IMR-90 (cell line): ENCODE results near the gene TRPM6. TPM values are rescaled to one million over a fixed set of nuclear protein-coding genes. Genes with fewer than 3 reads are reported as not detected.

Source experiments
- ATAC-seq: fragments of 200-7000 bp; cut with Tn5 transposase; 2 replicates; pipeline ENCODE4 v1.9.1; 2020; ENCODE audit warnings: low read depth, mild to moderate bottlenecking, moderate library complexity
- BruUV-seq: library from RNA; stranded (reverse); fragments of 400-500 nt; replicated peaks from 2 replicates; lab custom pipeline; 2021; lab: Mats Ljungman, UMichigan
- CTCF ChIA-PET: fragments of 300-600 bp; formaldehyde crosslinking; extraction: SDS; loops from one replicate; lab custom pipeline; 2021; ENCODE audit warnings: antibody characterized with exemption; lab: Yijun Ruan, JAX
- POLR2A ChIA-PET: fragments of 300-600 bp; sonication (Branson Sonifier 250); formaldehyde crosslinking; loops from one replicate; lab custom pipeline; 2022; ENCODE audit warnings: antibody characterized with exemption; ENCODE audit not compliant: unreplicated experiment; lab: Charles Lee
- DNase-seq: peaks from one replicate; pipeline ENCODE4 v3.0.0; 2013
- H2AFZ ChIP-seq: replicated peaks from 2 replicates; pipeline ENCODE3; 2013; ENCODE audit warnings: low read length, mild to moderate bottlenecking; ENCODE audit not compliant: poor library complexity
- H2AK5ac ChIP-seq: 2 replicates; pipeline ENCODE4 v1.6.1; 2013; ENCODE audit warnings: low read depth, low read length, inconsistent platforms
- H2AK9ac ChIP-seq: replicated peaks from 2 replicates; pipeline ENCODE3; 2013; ENCODE audit warnings: mild to moderate bottlenecking, low read depth, low read length, moderate library complexity; ENCODE audit not compliant: poor library complexity
- H2BK120ac ChIP-seq: 2 replicates; pipeline ENCODE4 v1.6.1; 2013; ENCODE audit warnings: low read depth, low read length, inconsistent platforms
- H2BK15ac ChIP-seq: 3 replicates; pipeline ENCODE4 v1.6.1; 2013; ENCODE audit warnings: low read depth, low read length, inconsistent platforms
- H2BK20ac ChIP-seq: 2 replicates; pipeline ENCODE4 v1.6.1; 2013; ENCODE audit warnings: low read depth, mild to moderate bottlenecking, inconsistent platforms, low read length, moderate library complexity
- H2BK5ac ChIP-seq: 2 replicates; pipeline ENCODE4 v1.6.1; 2013; ENCODE audit warnings: mild to moderate bottlenecking, low read depth, low read length, inconsistent platforms; ENCODE audit not compliant: poor library complexity, severe bottlenecking
- H3K14ac ChIP-seq: replicated peaks from 2 replicates; pipeline ENCODE4 v1.6.1; 2013; ENCODE audit warnings: low read depth, low read length, inconsistent platforms
- H3K18ac ChIP-seq: 2 replicates; pipeline ENCODE4 v1.6.1; 2013; ENCODE audit warnings: low read depth, low read length, control low read depth
- H3K23ac ChIP-seq: 2 replicates; pipeline ENCODE4 v1.6.1; 2013; ENCODE audit warnings: low read depth, low read length, inconsistent platforms
- H3K27ac ChIP-seq: 2 replicates; pipeline ENCODE4 v1.5.1; 2013; ENCODE audit warnings: mild to moderate bottlenecking, control low read depth, low read length; ENCODE audit not compliant: insufficient read depth
- H3K27me3 ChIP-seq: 2 replicates; pipeline ENCODE4 v1.6.1; 2013; ENCODE audit warnings: low read length; ENCODE audit not compliant: control insufficient read depth, insufficient read depth
- H3K36me3 ChIP-seq: 2 replicates; pipeline ENCODE4 v1.6.1; 2013; ENCODE audit warnings: low read length, mixed read lengths; ENCODE audit not compliant: control insufficient read depth, insufficient read depth
- H3K4ac ChIP-seq: 2 replicates; pipeline ENCODE4 v1.6.1; 2013; ENCODE audit warnings: low read depth, low read length, inconsistent platforms
- H3K4me1 ChIP-seq: 2 replicates; pipeline ENCODE4 v1.6.1; 2013; ENCODE audit warnings: low read length, mixed read lengths; ENCODE audit not compliant: control insufficient read depth, insufficient read depth
- H3K4me2 ChIP-seq: 2 replicates; pipeline ENCODE4 v1.6.1; 2013; ENCODE audit warnings: low read depth, mild to moderate bottlenecking, control low read depth, low read length, moderate library complexity
- H3K4me3 ChIP-seq: 2 replicates; pipeline ENCODE4 v1.5.1; 2013; ENCODE audit warnings: low read depth, mild to moderate bottlenecking, control low read depth, low read length, moderate library complexity; ENCODE audit not compliant: insufficient read depth
- H3K56ac ChIP-seq: 2 replicates; pipeline ENCODE4 v1.6.1; 2013; ENCODE audit warnings: low read length, inconsistent platforms; ENCODE audit not compliant: insufficient read depth; ENCODE audit errors: extremely low read depth
- H3K79me1 ChIP-seq, 2 experiments: 2 replicates each; pipeline ENCODE4 v1.6.1; 2013; ENCODE audit warnings: low read length in 2 of 2, inconsistent platforms in 1 of 2, low read depth in 1 of 2
- H3K9ac ChIP-seq: 2 replicates; pipeline ENCODE4 v1.6.1; 2013; ENCODE audit warnings: low read depth, low read length, control low read depth
- H3K9me1 ChIP-seq: 2 replicates; pipeline ENCODE4 v1.6.1; 2013; ENCODE audit warnings: low read length, inconsistent platforms; ENCODE audit not compliant: insufficient read depth
- H3K9me3 ChIP-seq: 2 replicates; pipeline ENCODE4 v1.6.1; 2013; ENCODE audit warnings: low read length; ENCODE audit not compliant: control insufficient read depth, insufficient read depth
- H4K20me1 ChIP-seq: 2 replicates; pipeline ENCODE4 v1.6.1; 2013; ENCODE audit warnings: low read length, inconsistent platforms; ENCODE audit not compliant: insufficient read depth
- H4K5ac ChIP-seq: 2 replicates; pipeline ENCODE4 v1.6.1; 2013; ENCODE audit warnings: mild to moderate bottlenecking, low read depth, low read length, control low read depth
- H4K8ac ChIP-seq, 2 experiments: 2 replicates each; pipeline ENCODE4 v1.6.1; 2013; ENCODE audit warnings: low read depth in 2 of 2, low read length in 2 of 2, control low read depth in 1 of 2, inconsistent platforms in 1 of 2
- H4K91ac ChIP-seq: 2 replicates; pipeline ENCODE4 v1.6.1; 2013; ENCODE audit warnings: low read depth, low read length, inconsistent platforms; ENCODE audit not compliant: insufficient read depth
- BHLHE40 ChIP-seq: fragments of 150-350 bp; IDR thresholded peaks from 2 replicates; pipeline ENCODE4 v1.6.1; 2016; ENCODE audit warnings: mild to moderate bottlenecking, low read depth, low read length
- CEBPB ChIP-seq: IDR thresholded peaks from 2 replicates; pipeline ENCODE4 v1.6.1; 2012; ENCODE audit warnings: low read depth, low read length, improper control_type of control experiment
- CHD1 ChIP-seq: IDR thresholded peaks from 2 replicates; pipeline ENCODE4 v1.6.1; 2012; ENCODE audit warnings: low read depth, low read length, improper control_type of control experiment
- FOS ChIP-seq: fragments of 150-350 bp; IDR thresholded peaks from 2 replicates; pipeline ENCODE4 v1.6.1; 2016; ENCODE audit warnings: low read depth, low read length
- RAD21 ChIP-seq: IDR thresholded peaks from 2 replicates; pipeline ENCODE4 v1.6.1; 2012; ENCODE audit warnings: low read length, improper control_type of control experiment
- SMC3 ChIP-seq: fragments of 150-350 bp; IDR thresholded peaks from 2 replicates; pipeline ENCODE4 v1.6.1; 2016; ENCODE audit warnings: low read depth, mild to moderate bottlenecking, antibody characterized with exemption, low read length, moderate library complexity
- WGBS, 2 experiments: methylation state at CpG; one replicate each; pipeline versions ENCODE4 v1.1.5 to v1.1.7; 2013; ENCODE audit warnings: missing lambda C conversion rate in 2 of 2; ENCODE audit not compliant: insufficient read length in 1 of 2; ENCODE audit errors: extremely low coverage in 2 of 2; 5-methylcytosine and 5-hydroxymethylcytosine counted together
- dilution Hi-C: fragments of 300-500 bp; cut with HindIII; formaldehyde crosslinking; loops from one replicate; pipeline ENCODE4 v1.14.3; 2018; ENCODE audit warnings: low sequenced_read_pairs; ENCODE audit not compliant: unreplicated experiment
- in situ Hi-C: fragments of 300-500 bp; cut with MboI; formaldehyde crosslinking; loops from 3 replicates; pipeline ENCODE4 v1.14.3; 2019; ENCODE audit warnings: low sequenced_read_pairs, inconsistent platforms, mixed read lengths
- intact Hi-C: fragments of 100-400 bp; cut with micrococcal nuclease; formaldehyde crosslinking; loops from 2 replicates; pipeline ENCODE4 v1.10.0; 2022
- polyA plus RNA-seq, 3 experiments: library from polyadenylated mRNA; depleted of rRNA; stranded (reverse); fragments of >200 nt; gene quantifications; 2 replicates each; pipeline ENCODE4 v1.2.3, GENCODE V29; 2012; ENCODE audit warnings: low replicate concordance in 1 of 3
- total RNA-seq: library from RNA; depleted of rRNA; stranded (reverse); fragments of >200 nt; gene quantifications from 2 replicates; pipeline ENCODE4 v1.2.3, GENCODE V29; 2012
- TF ChIP-seq, protein P1 (sequence below): fragments of 150-350 bp; IDR thresholded peaks from 2 replicates; pipeline ENCODE4 v1.6.1; 2017; ENCODE audit warnings: mild to moderate bottlenecking, antibody characterized with exemption, low read length, low read depth
- TF ChIP-seq, protein P2 (sequence below): conservative IDR thresholded peaks from 2 replicates; pipeline ENCODE4 v1.5.1; 2012; ENCODE audit warnings: mild to moderate bottlenecking, low read depth, low read length, improper control_type of control experiment
- TF ChIP-seq, protein P3 (sequence below): fragments of 150-350 bp; IDR thresholded peaks from 2 replicates; pipeline ENCODE4 v1.6.1; 2016; ENCODE audit warnings: low read depth, mild to moderate bottlenecking, low read length, moderate library complexity, borderline replicate concordance

TRPM6 gene
- total and polyA plus RNA-seq, 2 of the 4 experiments (the other 2 are of a cell fraction): under 0.01 to 0.02 TPM

DNA sequence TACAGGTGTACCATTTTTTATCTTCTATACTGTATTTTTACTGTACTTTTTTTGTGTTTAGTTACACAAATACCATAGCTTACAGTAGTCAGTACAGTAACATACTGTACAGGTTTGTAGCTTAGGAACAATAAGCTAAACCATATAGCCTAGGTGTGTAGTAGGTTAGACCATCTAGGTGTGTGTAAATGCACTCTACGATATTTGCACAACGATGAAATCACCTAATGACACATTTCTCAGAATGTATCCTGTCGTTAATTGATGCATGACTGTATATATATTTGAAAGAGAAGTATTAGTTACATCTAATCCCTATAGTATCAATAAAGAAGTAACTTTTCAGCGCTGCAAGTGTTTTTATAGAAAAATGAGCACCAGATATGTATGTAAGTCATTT is 138.8 kb downstream of the TRPM6 start:
- Histone ChIP-seq H4K91ac (no peak overlapping the region), H3K4ac (no peak overlapping the region), H3K9me3 (no peaks in the 10 kb centered on the region), H3K9me1 (no peaks in the 10 kb centered on the region), H3K36me3 (no peaks in the 10 kb centered on the region), H3K4me2 (no peak overlapping the region), H4K20me1 (no peaks in the 10 kb centered on the region), H2AK9ac (no peak overlapping the region), H2BK15ac (no peak overlapping the region), H3K14ac (no peak overlapping the region), H3K9ac (no peak overlapping the region), H3K79me1 (no peaks in the 10 kb centered on the region), H4K5ac (no peak overlapping the region), H4K8ac (no peak overlapping the region), H3K27me3 (peaks cover 2% of the 10 kb centered on the region; the same call in 1 of the 2 replicates), H3K4me3 (no peak overlapping the region), H2BK20ac (no peak overlapping the region), H2AK5ac (no peak overlapping the region), H2AFZ (no peak overlapping the region), H3K18ac (no peak overlapping the region), H3K23ac (no peak overlapping the region), H3K56ac (no peak overlapping the region), H2BK5ac (no peak overlapping the region), H3K4me1 (no peaks in the 10 kb centered on the region), H2BK120ac (no peak overlapping the region), H3K27ac (no peak overlapping the region)
- BruUV-seq: no TSS peak
- TF ChIP-seq SMC3: no peak
- TF ChIP-seq, protein P1, sequence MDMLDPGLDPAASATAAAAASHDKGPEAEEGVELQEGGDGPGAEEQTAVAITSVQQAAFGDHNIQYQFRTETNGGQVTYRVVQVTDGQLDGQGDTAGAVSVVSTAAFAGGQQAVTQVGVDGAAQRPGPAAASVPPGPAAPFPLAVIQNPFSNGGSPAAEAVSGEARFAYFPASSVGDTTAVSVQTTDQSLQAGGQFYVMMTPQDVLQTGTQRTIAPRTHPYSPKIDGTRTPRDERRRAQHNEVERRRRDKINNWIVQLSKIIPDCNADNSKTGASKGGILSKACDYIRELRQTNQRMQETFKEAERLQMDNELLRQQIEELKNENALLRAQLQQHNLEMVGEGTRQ: no peak
- TF ChIP-seq, protein P2, sequence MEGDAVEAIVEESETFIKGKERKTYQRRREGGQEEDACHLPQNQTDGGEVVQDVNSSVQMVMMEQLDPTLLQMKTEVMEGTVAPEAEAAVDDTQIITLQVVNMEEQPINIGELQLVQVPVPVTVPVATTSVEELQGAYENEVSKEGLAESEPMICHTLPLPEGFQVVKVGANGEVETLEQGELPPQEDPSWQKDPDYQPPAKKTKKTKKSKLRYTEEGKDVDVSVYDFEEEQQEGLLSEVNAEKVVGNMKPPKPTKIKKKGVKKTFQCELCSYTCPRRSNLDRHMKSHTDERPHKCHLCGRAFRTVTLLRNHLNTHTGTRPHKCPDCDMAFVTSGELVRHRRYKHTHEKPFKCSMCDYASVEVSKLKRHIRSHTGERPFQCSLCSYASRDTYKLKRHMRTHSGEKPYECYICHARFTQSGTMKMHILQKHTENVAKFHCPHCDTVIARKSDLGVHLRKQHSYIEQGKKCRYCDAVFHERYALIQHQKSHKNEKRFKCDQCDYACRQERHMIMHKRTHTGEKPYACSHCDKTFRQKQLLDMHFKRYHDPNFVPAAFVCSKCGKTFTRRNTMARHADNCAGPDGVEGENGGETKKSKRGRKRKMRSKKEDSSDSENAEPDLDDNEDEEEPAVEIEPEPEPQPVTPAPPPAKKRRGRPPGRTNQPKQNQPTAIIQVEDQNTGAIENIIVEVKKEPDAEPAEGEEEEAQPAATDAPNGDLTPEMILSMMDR: no peak
- TF ChIP-seq, protein P3, sequence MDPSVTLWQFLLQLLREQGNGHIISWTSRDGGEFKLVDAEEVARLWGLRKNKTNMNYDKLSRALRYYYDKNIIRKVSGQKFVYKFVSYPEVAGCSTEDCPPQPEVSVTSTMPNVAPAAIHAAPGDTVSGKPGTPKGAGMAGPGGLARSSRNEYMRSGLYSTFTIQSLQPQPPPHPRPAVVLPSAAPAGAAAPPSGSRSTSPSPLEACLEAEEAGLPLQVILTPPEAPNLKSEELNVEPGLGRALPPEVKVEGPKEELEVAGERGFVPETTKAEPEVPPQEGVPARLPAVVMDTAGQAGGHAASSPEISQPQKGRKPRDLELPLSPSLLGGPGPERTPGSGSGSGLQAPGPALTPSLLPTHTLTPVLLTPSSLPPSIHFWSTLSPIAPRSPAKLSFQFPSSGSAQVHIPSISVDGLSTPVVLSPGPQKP: no peak
- TF ChIP-seq CEBPB: no peak
- TF ChIP-seq CHD1: no peak
- TF ChIP-seq BHLHE40: no peak
- no peak for TF ChIP-seq FOS
- TF ChIP-seq RAD21: no peak
- ATAC-seq (no peak), DNase-seq (no peak)
- in situ Hi-C loops (no loop called here), intact Hi-C loops (no loop called here), dilution Hi-C loops (no loop called here)
- no CpG with 5 or more reads among the region's 4 CpGs for WGBS, 2 experiments
- CTCF ChIA-PET: no interaction called here
- POLR2A ChIA-PET: no interaction called here
